Ramos (cell line): ENCODE measurements around the gene ANKEF1.

ENCODE experiments used
- in situ Hi-C: fragments of 300-500 bp; cut with MboI; formaldehyde crosslinking; loops from one replicate; pipeline ENCODE4 v1.14.3; 2022; ENCODE audit warnings: low sequenced_read_pairs; ENCODE audit not compliant: unreplicated experiment

Gene ANKEF1

GRCh38 chr20:10077886-10078285, 43.1 kb downstream of the ANKEF1 start:
- in situ Hi-C loops: loop anchor here (25.0 kb wide), 2 partner anchors 466 to 666 kb away; no protein-coding TSS in a partner anchor

GRCh38 chr20:10078403-10078802, 43.6 kb downstream of the ANKEF1 start:
- in situ Hi-C loops: loop anchor here (25.0 kb wide), 2 partner anchors 466 to 666 kb away; no protein-coding TSS in a partner anchor

- in situ Hi-C loops: loop anchor here (25.0 kb wide), 2 partner anchors 468 to 668 kb away; no protein-coding TSS in a partner anchor
These were observed 45.2 kb downstream of the ANKEF1 start for GRCh38 chr20:10079964-10080363.

- in situ Hi-C loops: loop anchor here (25.0 kb wide), 2 partner anchors 468 to 668 kb away; no protein-coding TSS in a partner anchor
These were observed 45.8 kb downstream of the ANKEF1 start for GRCh38 chr20:10080574-10080973.

- in situ Hi-C loops: loop anchor here (5.0 to 25.0 kb wide), 3 partner anchors 113 to 678 kb away; no protein-coding TSS in a partner anchor
These were observed 55.2 kb downstream of the ANKEF1 start for GRCh38 chr20:10089871-10090587.

- in situ Hi-C loops: loop anchor here (5.0 to 25.0 kb wide), 3 partner anchors 113 to 678 kb away; no protein-coding TSS in a partner anchor
These were observed 55.9 kb downstream of the ANKEF1 start for GRCh38 chr20:10090588-10091166.

- in situ Hi-C loops: loop anchor here (5.0 to 25.0 kb wide), 3 partner anchors 116 to 681 kb away; no protein-coding TSS in a partner anchor
These were observed 58.4 kb downstream of the ANKEF1 start for GRCh38 chr20:10093087-10093591.

- in situ Hi-C loops: loop anchor here (5.0 to 25.0 kb wide), 3 partner anchors 117 to 682 kb away; no protein-coding TSS in a partner anchor
These were observed 59.9 kb downstream of the ANKEF1 start for GRCh38 chr20:10094566-10095173.

- in situ Hi-C loops: loop anchor here (25.0 kb wide), 2 partner anchors 484 to 684 kb away; no protein-coding TSS in a partner anchor
These were observed 62.0 kb downstream of the ANKEF1 start for GRCh38 chr20:10096790-10097189.

DNA sequence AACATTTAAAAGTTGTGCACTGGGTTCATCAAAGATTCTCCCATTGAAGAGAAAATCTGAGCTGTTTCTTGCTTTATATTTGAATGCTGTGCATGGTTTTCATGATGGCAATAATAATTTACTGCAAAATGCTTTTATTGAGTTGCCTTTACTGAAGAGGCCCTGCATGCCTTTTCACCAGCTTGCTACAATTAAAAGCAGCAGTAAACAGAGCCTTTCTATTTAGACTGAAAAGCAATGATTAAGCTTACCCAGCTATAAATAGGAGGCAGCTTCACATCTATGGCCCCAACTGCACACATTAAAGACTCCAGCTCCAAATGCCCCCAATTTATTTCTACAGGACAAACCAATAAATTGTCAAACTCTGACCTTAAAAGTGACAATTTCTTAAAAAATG, 70.3 kb downstream of the ANKEF1 start:
- in situ Hi-C loops: no loop called here
